H1 (cell line): Measurements from ENCODE around the gene TXNDC12. TPM values are rescaled to one million over a fixed set of nuclear protein-coding genes. Genes with fewer than 3 reads are reported as not detected.

Experiments used
- CHD2 ChIP-seq: IDR thresholded peaks from 2 replicates; pipeline ENCODE4 v1.6.1; 2012; ENCODE audit warnings: low read length, improper control_type of control experiment
- SUZ12 ChIP-seq: fragments of 200-600 bp; sonication (generic); IDR thresholded peaks from 2 replicates; pipeline ENCODE4 v1.6.1; 2012; ENCODE audit warnings: mild to moderate bottlenecking, inconsistent platforms, low read length, moderate library complexity, mixed read lengths
- polyA plus RNA-seq, 7 experiments: library from polyadenylated mRNA; depleted of rRNA in 3 of 7; stranded (reverse) in 5 of 7; unstranded in 2 of 7; fragments of >200 nt in 5 of 7; fragments of 200-250 nt in 2 of 7; gene quantifications; 1 replicate in 5 of 7; 2 replicates in 1 of 7; 4 replicates in 1 of 7; pipeline versions ENCODE4 v1.2.1 to v1.2.3, GENCODE V29; 2011 to 2013; ENCODE audit warnings: missing spikeins in 2 of 7, mixed read lengths in 2 of 7
- total RNA-seq: library from RNA; stranded (reverse); fragmentation: NEBNext Ultra II Directional; extraction: Animal tissue kit (Norgen Biotek cat#: 25700); gene quantifications from 2 replicates; pipeline ENCODE4 v1.2.1, GENCODE V29; 2021

TXNDC12 gene
- total and polyA plus RNA-seq, 2 of the 8 experiments (the other 6 are each of a cell fraction or from before 2014, with no cell fraction given): 35.2 to 89.8 TPM

GRCh38 chr1:51989582-51990477, 65.2 kb downstream of the TXNDC12 start (continued):
- no peak for TF ChIP-seq CHD2
- TF ChIP-seq SUZ12: no peak
